ENCODE results near the gene PFKL.

DNA sequence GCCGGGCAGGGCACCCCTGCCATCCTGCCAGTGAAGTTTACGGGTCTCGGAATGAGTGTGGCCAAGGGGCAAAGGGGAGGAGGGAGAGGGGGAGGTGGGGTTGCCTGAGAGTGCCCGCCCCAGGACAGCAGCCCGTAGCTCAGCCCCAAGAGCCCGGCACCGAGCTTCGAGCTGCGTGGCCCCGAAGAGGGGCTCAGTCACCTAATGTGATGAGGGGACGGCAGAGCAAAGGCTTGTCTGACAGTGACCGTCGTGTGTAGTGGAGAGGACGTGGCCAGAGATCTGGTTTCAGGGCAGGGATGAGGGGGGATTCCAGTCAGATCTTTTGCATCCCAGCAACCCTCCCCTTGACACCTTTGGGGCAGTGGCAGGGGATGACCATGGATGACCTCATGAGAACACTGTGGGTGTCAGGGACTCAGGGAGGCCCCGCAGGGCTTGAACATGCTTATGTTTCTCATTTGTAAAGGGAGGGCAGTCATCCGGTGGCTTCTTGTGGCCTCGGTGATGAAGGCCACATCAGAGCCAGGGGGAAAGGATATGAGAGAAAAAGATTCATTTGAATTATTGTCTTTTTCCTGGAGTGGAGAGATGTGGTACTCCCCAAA is 52.5 kb downstream of the PFKL start:
- TF ChIP-seq EZH2phosphoT487 (IDR thresholded peaks at IDR 0.05; ENCODE audit: insufficient read depth, low read depth) (no peak), EZH2 (IDR thresholded peaks at IDR 0.05; ENCODE audit: insufficient read depth, poor library complexity, severe bottlenecking) (no peak)
